ENCODE measurements around the gene TFCP2L1.

Gene TFCP2L1

GRCh38 chr2:121201796-121202195 lies 83.2 kb downstream of the TFCP2L1 start:
- DNase-seq (ENCODE audit: insufficient read length, low spot score) (no peak), FAIRE-seq (no peak)

DNA sequence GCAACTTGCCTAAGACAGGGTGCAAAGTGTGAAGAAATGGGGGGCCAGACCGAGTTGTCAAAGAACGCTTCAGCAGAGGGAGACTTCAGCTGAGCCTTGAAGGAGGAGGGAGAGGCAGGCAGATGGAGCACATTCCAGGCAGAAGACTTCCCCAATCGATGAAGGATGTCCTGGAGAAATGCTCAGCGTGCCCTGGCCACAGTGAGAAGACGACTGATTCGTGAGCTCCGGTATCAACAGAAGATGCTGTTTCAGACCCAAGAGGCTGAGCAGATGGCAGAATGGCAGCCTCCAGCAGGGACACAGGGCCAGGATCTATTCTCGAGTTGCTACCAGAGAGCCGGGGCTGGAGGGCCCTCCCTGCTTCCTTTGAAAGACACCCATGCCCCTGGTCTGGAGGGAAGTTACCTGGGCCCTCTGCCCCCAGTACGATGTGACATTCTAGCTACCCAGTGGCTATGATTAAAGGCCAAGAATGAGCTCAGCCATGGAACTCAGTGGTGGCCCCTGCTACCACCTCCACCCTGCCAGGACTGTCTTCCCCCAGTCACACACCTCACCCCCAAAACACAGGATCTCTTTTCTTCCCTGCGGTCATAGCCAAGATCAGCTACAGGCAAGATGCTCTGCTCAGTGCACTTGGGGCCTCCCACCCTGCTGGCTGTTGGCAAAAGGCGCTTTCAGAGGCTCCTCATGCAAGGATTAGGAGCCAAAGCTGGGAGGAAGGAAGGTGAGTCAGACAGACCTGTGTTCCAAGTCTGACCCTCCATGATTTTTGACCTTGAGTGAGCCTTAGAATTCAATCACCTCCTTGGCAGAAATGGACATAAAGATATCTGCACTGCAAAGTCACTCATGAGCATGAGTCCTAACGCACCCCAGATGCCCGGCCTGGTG lies 84.3 kb downstream of the TFCP2L1 start:
- FAIRE-seq: no peak
- DNase-seq (ENCODE audit: insufficient read length, low spot score): no peak

GRCh38 chr2:121200011-121200347 lies 85.0 kb downstream of the TFCP2L1 start:
- FAIRE-seq: no peak
- DNase-seq (ENCODE audit: insufficient read length, low spot score): no peak

GRCh38 chr2:121199281-121200010 lies 85.6 kb downstream of the TFCP2L1 start:
- DNase-seq (ENCODE audit: insufficient read length, low spot score): no peak
- FAIRE-seq: no peak

- no peak for DNase-seq (ENCODE audit: insufficient read length, low spot score)
- no peak for FAIRE-seq
Measured at GRCh38 chr2:121197369-121198091, 87.5 kb downstream of the TFCP2L1 start.

GRCh38 chr2:121196849-121197155 lies 88.2 kb downstream of the TFCP2L1 start:
- no peak for DNase-seq (ENCODE audit: insufficient read length, low spot score)
- FAIRE-seq: no peak

DNA sequence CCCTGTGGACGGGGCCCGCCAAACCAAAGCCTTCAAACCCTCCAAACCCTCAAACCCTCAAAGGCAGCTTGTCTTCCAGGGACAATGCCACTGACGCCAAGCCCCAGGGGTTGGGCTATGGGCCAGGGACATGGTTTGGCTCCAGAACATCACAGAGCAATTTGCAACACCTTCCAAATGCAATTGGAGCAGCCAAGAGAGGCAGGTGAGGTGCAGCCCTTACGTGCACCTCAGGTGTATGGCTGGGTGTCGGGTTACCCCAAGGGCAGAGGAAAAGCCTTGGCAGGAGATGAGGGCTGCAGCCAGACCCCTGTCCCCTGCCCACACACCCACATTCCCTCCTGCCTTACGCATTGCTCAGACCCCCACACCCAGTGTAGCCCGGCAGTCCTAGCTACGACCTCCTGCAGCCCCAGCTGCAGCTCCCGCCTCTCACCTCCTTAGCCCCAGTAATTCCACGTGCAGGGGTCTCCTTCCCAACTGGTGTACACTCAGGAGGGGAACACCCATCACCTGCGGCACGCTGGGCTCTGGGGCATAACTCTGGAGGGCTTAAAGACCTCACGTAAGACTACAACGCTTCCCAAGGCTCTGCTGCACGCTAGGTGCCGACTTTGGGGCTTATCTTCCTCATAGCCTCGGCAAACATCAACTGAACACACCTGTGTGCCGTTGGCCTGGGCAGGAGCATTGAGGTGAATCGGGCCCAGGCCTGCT lies 88.7 kb downstream of the TFCP2L1 start:
- FAIRE-seq (no peak), DNase-seq (ENCODE audit: insufficient read length, low spot score) (no peak)

DNA sequence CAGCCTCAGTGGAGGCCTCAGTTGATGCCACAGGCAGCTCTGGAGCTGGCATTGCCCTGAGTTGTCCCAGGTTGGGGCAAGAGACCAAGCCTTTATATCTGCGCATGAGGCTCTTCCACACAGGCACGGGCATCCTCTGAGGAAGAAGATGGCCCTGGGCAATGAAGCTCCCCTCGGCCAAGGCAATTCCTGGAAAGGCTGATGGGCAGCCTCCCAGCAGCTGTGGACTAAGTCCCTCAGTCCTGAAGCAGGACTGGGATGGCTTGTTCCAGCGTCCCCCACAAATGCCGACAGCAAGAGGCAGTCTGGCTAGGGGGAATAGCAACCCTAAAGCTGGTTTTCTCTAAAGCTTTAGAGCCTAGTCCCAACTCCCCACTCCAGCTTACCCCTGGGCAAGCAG lies 90.0 kb downstream of the TFCP2L1 start:
- no peak for FAIRE-seq
- DNase-seq (ENCODE audit: insufficient read length, low spot score): no peak

DNA sequence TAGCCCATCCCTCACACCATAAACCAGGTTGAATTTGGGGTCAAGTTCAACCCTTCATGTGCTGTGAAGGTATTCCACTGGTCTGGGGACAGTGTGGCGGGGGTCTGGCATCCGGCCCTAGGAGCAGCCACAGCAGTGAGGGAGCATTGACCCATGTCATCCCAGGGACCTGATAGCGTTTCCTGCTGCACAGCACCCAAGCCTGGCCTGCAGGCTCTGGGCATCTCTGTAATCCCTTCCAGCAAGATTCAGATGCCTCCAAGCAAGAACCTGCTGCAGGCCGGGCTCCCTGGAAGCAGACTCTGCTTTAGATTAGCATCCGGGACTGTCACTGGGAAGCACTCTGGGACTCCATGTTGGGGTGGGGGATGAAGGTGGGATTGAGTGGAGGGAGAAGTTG lies 90.4 kb downstream of the TFCP2L1 start:
- FAIRE-seq (no peak), DNase-seq (ENCODE audit: insufficient read length, low spot score) (no peak)

- DNase-seq (ENCODE audit: insufficient read length, low spot score) (no peak), FAIRE-seq (no peak)
Measured at GRCh38 chr2:121193185-121193584, 91.8 kb downstream of the TFCP2L1 start.

DNA sequence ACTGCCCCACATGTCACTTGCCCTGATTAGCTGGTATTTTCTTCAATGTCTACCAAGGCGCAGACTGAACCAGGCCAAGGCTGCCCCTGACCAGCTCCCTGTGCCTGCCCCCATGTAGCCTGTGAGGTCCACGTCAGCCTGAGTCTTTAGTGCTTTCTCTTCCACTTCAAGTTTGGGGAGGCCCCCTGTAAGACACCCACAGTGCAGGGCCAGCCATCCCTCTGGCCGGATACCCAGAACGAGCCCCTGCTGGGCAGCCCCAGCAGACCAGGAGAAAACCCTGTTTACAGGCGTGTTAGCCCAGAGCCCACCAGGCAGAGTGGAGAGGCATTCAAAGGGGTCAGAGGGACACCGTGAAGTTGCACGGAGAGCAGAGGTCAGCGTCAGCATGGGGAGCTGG lies 92.4 kb downstream of the TFCP2L1 start:
- DNase-seq (ENCODE audit: insufficient read length, low spot score) (no peak), FAIRE-seq (no peak)

DNA sequence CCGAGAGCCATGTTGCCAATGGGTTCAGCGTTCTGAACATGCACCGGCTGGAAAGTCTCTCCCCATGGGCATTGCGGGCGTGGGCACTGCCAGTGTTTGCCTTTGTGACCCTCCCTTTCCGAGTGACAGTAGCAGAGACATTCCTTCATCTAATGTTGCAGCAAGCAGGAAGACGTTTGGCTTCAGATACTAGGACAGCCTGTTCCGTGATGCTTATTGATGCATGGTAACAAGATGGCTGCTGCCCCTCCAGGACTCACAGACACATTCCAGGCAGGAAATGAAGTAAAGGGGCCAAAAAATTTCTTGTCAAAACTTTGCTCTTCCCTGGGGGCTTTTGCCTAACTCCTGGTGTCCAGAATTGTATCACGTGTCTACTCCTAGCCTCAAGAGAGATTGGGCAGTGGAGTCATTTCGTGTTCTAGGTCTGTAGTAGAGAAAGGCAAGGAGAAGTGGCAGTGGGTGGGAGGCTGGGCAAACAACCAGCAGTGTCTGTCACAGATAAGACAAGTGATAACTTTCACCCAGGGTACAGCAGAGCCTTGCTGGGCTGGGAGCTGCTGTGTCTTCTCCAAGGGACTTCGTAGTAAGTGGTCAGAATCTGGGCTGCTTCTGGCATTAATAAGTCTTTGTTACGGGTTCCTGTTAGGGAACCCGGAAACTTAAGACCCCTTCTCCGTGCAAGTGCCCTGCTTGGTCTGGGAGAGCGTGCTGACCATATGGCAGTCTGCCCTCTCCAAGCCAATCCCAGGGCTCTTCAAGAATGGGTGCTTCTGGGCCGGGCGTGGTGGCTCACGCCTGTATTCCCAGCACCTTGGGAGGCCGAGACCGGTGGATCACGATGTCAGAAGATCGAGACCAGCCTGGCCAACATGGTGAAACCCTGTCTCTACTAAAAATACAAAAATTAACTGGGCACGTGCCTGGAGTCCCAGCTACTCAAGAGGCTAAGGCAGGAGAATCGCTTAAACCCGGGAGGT lies 93.5 kb downstream of the TFCP2L1 start:
- DNase-seq (ENCODE audit: insufficient read length, low spot score) (no peak), FAIRE-seq (no peak)

GRCh38 chr2:121189661-121190381 lies 95.2 kb downstream of the TFCP2L1 start:
- DNase-seq (ENCODE audit: insufficient read length, low spot score): no peak
- FAIRE-seq: no peak

DNA sequence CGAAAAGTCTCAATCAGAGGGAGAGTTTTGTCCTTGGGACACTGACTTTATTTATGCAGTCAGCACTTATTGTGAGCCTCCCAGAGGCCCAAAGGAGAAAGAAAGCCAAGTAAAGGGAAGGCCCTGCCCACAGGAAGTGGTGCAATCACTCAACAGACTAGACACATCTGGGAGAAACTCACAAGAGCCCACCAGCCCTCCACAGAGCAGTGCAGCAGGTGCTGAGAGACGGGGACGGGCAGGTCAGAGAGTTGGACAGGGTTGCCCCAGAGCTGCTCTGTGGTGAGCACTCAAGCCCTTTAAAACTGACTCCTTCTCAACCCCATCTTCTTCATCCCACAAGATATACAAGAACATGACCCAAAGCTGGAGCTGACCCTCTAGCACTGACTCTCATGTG lies 96.0 kb downstream of the TFCP2L1 start:
- FAIRE-seq: no peak

GRCh38 chr2:121187982-121188411 lies 97.0 kb downstream of the TFCP2L1 start:
- no peak for FAIRE-seq
- no peak for DNase-seq (ENCODE audit: insufficient read length, low spot score)

More for the DNA sequence above, 96.0 kb downstream of the TFCP2L1 start:
- DNase-seq (ENCODE audit: insufficient read length, low spot score): no peak

GRCh38 chr2:121187351-121187981 lies 97.5 kb downstream of the TFCP2L1 start:
- DNase-seq (ENCODE audit: insufficient read length, low spot score): no peak
- no peak for FAIRE-seq

- FAIRE-seq: no peak
Measured at GRCh38 chr2:121186261-121186660, 98.7 kb downstream of the TFCP2L1 start.

GRCh38 chr2:121185571-121186074 lies 99.4 kb downstream of the TFCP2L1 start:
- FAIRE-seq: no peak
- no peak for DNase-seq (ENCODE audit: insufficient read length, low spot score)

More at GRCh38 chr2:121186261-121186660, 98.7 kb downstream of the TFCP2L1 start:
- DNase-seq (ENCODE audit: insufficient read length, low spot score): no peak
